HepG2 (cell line): Measurements from ENCODE around the gene IGFBP6. TPM values are rescaled to one million over a fixed set of nuclear protein-coding genes. Genes with fewer than 3 reads are reported as not detected.
A peak's percentile ranks its signal among the peaks of the same experiment; 100 is the strongest.

Experiments
- ATAC-seq: fragments of 200-7000 bp; cut with Tn5 transposase; 3 replicates; pipeline ENCODE4 v1.9.1; 2020; ENCODE audit warnings: mild to moderate bottlenecking, moderate library complexity
- BruUV-seq: library from RNA; stranded (reverse); fragments of 400-500 nt; replicated peaks from 2 replicates; lab custom pipeline; 2021; lab: Mats Ljungman, UMichigan
- CTCF ChIA-PET: fragments of 300-600 bp; formaldehyde crosslinking; extraction: SDS; loops from one replicate; lab custom pipeline; 2021; ENCODE audit warnings: low total read pairs, inconsistent platforms, low intra/inter-chr PET ratio; lab: Yijun Ruan, JAX
- POLR2A ChIA-PET: fragments of 350-600 bp; sonication (Branson Sonifier 250); formaldehyde crosslinking; loops from one replicate; lab custom pipeline; 2020; ENCODE audit warnings: antibody characterized with exemption, inconsistent platforms; lab: Yijun Ruan, JAX
- DNase-seq: peaks from one replicate; pipeline ENCODE4 v3.0.0-alpha.2; 2015; ENCODE audit warnings: low spot score
- FAIRE-seq: peaks from 3 replicates; lab custom pipeline; 2011; peaks lifted over from hg19 to GRCh38; lab: Jason Lieb, UNC
- H2AFZ ChIP-seq: one replicate; pipeline ENCODE4 v1.6.1; 2011; ENCODE audit warnings: low read length, inconsistent platforms
- H3K27ac ChIP-seq: fragments of 300-600 bp; 3 replicates; pipeline ENCODE4 v1.8.0; 2011; ENCODE audit warnings: mixed run types, mild to moderate bottlenecking, mixed read lengths, low read length, inconsistent platforms; ENCODE audit not compliant: insufficient read depth; ENCODE audit errors: extremely low read length
- H3K27me3 ChIP-seq, 2 experiments: fragments of 200-600 bp in 1 of 2; 2 replicates in 1 of 2; 3 replicates in 1 of 2; pipeline versions ENCODE4 v1.6.0 to v1.8.0; 2011; ENCODE audit warnings: low read length in 2 of 2, mild to moderate bottlenecking in 2 of 2, moderate library complexity in 2 of 2, inconsistent platforms in 1 of 2; ENCODE audit not compliant: insufficient read depth in 2 of 2, control insufficient read depth in 1 of 2
- H3K36me3 ChIP-seq, 2 experiments: fragments of 200-600 bp in 1 of 2; replicated peaks in 1 of 2; 2 replicates in 1 of 2; 3 replicates in 1 of 2; pipeline versions ENCODE4 v1.5.1 to v1.8.0; 2011; ENCODE audit warnings: low read length in 2 of 2, inconsistent platforms in 1 of 2; ENCODE audit not compliant: insufficient read depth in 2 of 2, control insufficient read depth in 1 of 2
- H3K4me1 ChIP-seq: 2 replicates; pipeline ENCODE4 v1.5.1; 2012; ENCODE audit warnings: low read length, inconsistent platforms; ENCODE audit not compliant: insufficient read depth
- H3K4me2 ChIP-seq: 2 replicates; pipeline ENCODE4 v1.6.0; 2011; ENCODE audit warnings: low read depth, low read length, inconsistent platforms
- H3K4me3 ChIP-seq, 3 experiments: fragments of 200-600 bp in 1 of 3; sonication (generic), shearing (Covaris generic) in 1 of 3; replicated peaks in 1 of 3; 2 replicates each; pipeline ENCODE4 v1.5.1; 2011 to 2016; ENCODE audit warnings: low read length in 3 of 3, inconsistent platforms in 2 of 3, low read depth in 2 of 3, mild to moderate bottlenecking in 2 of 3, control low read depth in 1 of 3, mixed read lengths in 1 of 3; ENCODE audit not compliant: insufficient read depth in 1 of 3
- H3K79me2 ChIP-seq: one replicate; pipeline ENCODE4 v1.6.1; 2011; ENCODE audit warnings: low read length, inconsistent platforms; ENCODE audit not compliant: insufficient read depth
- H3K9ac ChIP-seq: 2 replicates; pipeline ENCODE4 v1.6.0; 2011; ENCODE audit warnings: mild to moderate bottlenecking, low read depth, low read length, inconsistent platforms; ENCODE audit not compliant: insufficient read depth
- H3K9me3 ChIP-seq: 2 replicates; pipeline ENCODE4 v1.5.1; 2012; ENCODE audit warnings: mild to moderate bottlenecking, low read length
- H4K20me1 ChIP-seq: 2 replicates; pipeline ENCODE4 v1.6.0; 2011; ENCODE audit warnings: inconsistent platforms, mild to moderate bottlenecking, low read length, moderate library complexity; ENCODE audit not compliant: insufficient read depth
- ARNTL ChIP-seq: sonication (generic); formaldehyde crosslinking; IDR thresholded peaks from 2 replicates; pipeline ENCODE4 v1.4.0; 2020; ENCODE audit warnings: mild to moderate bottlenecking, missing genetic modification reagents
- IKZF5 ChIP-seq: IDR thresholded peaks from 2 replicates; pipeline ENCODE4 v1.6.1; 2018; ENCODE audit warnings: missing genetic modification reagents, mild to moderate bottlenecking, missing compliant biosample characterization
- KAT8 ChIP-seq: IDR thresholded peaks from 2 replicates; pipeline ENCODE4 v1.6.1; 2016; ENCODE audit warnings: missing genetic modification reagents, missing compliant biosample characterization
- LCORL ChIP-seq, 2 experiments: fragments of 450-650 bp in 1 of 2; sonication (generic) in 1 of 2; formaldehyde crosslinking in 1 of 2; IDR thresholded peaks; 2 replicates each; pipeline versions ENCODE4 v1.5.0 to v1.6.1; 2017 to 2020; ENCODE audit warnings: antibody characterized with exemption in 1 of 2, missing genetic modification reagents in 1 of 2
- MTF2 ChIP-seq: sonication (generic); formaldehyde crosslinking; IDR thresholded peaks from 2 replicates; pipeline ENCODE4 v1.5.0; 2020; ENCODE audit warnings: missing genetic modification reagents, borderline replicate concordance
- PHF20 ChIP-seq: sonication (generic); formaldehyde crosslinking; IDR thresholded peaks from 2 replicates; pipeline ENCODE4 v1.5.0; 2020; ENCODE audit warnings: mild to moderate bottlenecking, missing genetic modification reagents
- PHF21A ChIP-seq: sonication (generic); formaldehyde crosslinking; IDR thresholded peaks from 2 replicates; pipeline ENCODE4 v1.5.0; 2020; ENCODE audit warnings: mild to moderate bottlenecking, missing genetic modification reagents
- REST ChIP-seq, 2 experiments: IDR thresholded peaks; 2 replicates each; pipeline ENCODE4 v1.6.1; 2011 to 2012; ENCODE audit warnings: low read length in 2 of 2, borderline replicate concordance in 1 of 2, low read depth in 1 of 2, mild to moderate bottlenecking in 1 of 2, moderate library complexity in 1 of 2
- SP2 ChIP-seq: sonication (generic); formaldehyde crosslinking; IDR thresholded peaks from 2 replicates; pipeline ENCODE4 v1.5.1; 2020; ENCODE audit warnings: mild to moderate bottlenecking, missing genetic modification reagents
- TBX2 ChIP-seq: sonication (generic); formaldehyde crosslinking; IDR thresholded peaks from 2 replicates; pipeline ENCODE4 v1.5.0; 2020; ENCODE audit warnings: missing genetic modification reagents, mild to moderate bottlenecking, borderline replicate concordance
- THAP7 ChIP-seq: sonication (generic); formaldehyde crosslinking; IDR thresholded peaks from 2 replicates; pipeline ENCODE4 v1.8.1; 2023; ENCODE audit warnings: mild to moderate bottlenecking, missing genetic modification reagents
- ZKSCAN8 ChIP-seq: IDR thresholded peaks from 2 replicates; pipeline ENCODE4 v1.6.1; 2016; ENCODE audit warnings: borderline replicate concordance, missing genetic modification reagents, missing compliant biosample characterization
- ZNF460 ChIP-seq: sonication (generic); formaldehyde crosslinking; IDR thresholded peaks from 2 replicates; pipeline ENCODE4 v1.5.1; 2020; ENCODE audit warnings: missing genetic modification reagents, mild to moderate bottlenecking, borderline replicate concordance
- ZNF746 ChIP-seq: sonication (generic); formaldehyde crosslinking; IDR thresholded peaks from 2 replicates; pipeline ENCODE4 v1.8.0; 2022; ENCODE audit warnings: mild to moderate bottlenecking, missing genetic modification reagents
- ZNF747 ChIP-seq: sonication (generic); formaldehyde crosslinking; IDR thresholded peaks from 2 replicates; pipeline ENCODE4 v1.8.1; 2023; ENCODE audit warnings: missing genetic modification reagents, mild to moderate bottlenecking, borderline replicate concordance
- ZNF788 ChIP-seq: sonication (generic); formaldehyde crosslinking; IDR thresholded peaks from 2 replicates; pipeline ENCODE4 v1.5.0; 2020; ENCODE audit warnings: mild to moderate bottlenecking, missing genetic modification reagents, borderline replicate concordance
- ZSCAN31 ChIP-seq: sonication (generic); formaldehyde crosslinking; IDR thresholded peaks from 2 replicates; pipeline ENCODE4 v1.5.0; 2020; ENCODE audit warnings: low read depth, mild to moderate bottlenecking, missing genetic modification reagents
- WGBS: methylation state at CpG from one replicate; pipeline ENCODE4 v1.1.6; 2017; ENCODE audit warnings: low lambda C conversion rate; 5-methylcytosine and 5-hydroxymethylcytosine counted together
- in situ Hi-C: cut with HindIII; loops from 2 replicates; pipeline ENCODE4 v1.10.0; 2017; ENCODE audit warnings: low pct_unique_long_range_greater_than_20kb; ENCODE audit not compliant: extremely low pct_ligation_motif_present
- intact Hi-C: fragments of 100-400 bp; cut with micrococcal nuclease; formaldehyde crosslinking; loops from one replicate; pipeline ENCODE4 v1.10.0; 2022; ENCODE audit not compliant: unreplicated experiment
- polyA plus RNA-seq, 8 experiments: library from polyadenylated mRNA; depleted of rRNA in 3 of 8; stranded (reverse) in 7 of 8; unstranded in 1 of 8; fragments of >200 nt; fragmentation: Illumina TruSeq in 4 of 8; extraction: Trizol in 4 of 8; gene quantifications; 2 replicates each; pipeline versions ENCODE4 v1.2.1 to v1.2.3, GENCODE V29; 2011 to 2016; ENCODE audit warnings: low read depth in 4 of 8, missing spikeins in 1 of 8, mixed read lengths in 1 of 8; ENCODE audit not compliant: insufficient read depth in 1 of 8
- total RNA-seq, 5 experiments: library from RNA; depleted of rRNA; stranded (reverse); fragments of >200 nt; fragmentation: Illumina TruSeq; extraction: Trizol; gene quantifications; 2 replicates each; pipeline ENCODE4 v1.2.3, GENCODE V29; 2016; ENCODE audit warnings: low read depth in 1 of 5

The IGFBP6 gene
- total and polyA plus RNA-seq, 2 of the 13 experiments (the other 11 are each of a cell fraction or from before 2014, with no cell fraction given) = 3.9 to 25.2 TPM

GRCh38 chr12:53048780-53049401 lies 48.6 kb upstream of the IGFBP6 start:
- Histone ChIP-seq H3K79me2 (peaks cover 18% of the 10 kb centered on the region), H3K9ac (peak overlapping the region; percentile 77), H3K27ac (peak overlapping the region; percentile 89), H3K4me2 (peak overlapping the region; percentile 95), H3K9me3 (no peaks in the 10 kb centered on the region), H3K4me1 (peaks cover 79% of the 10 kb centered on the region), H2AFZ (no peak overlapping the region), H3K4me3 (peak overlapping the region; percentile 59 to 80 (median 74)), H3K36me3 (no peaks in the 10 kb centered on the region), H4K20me1 (no peaks in the 10 kb centered on the region), H3K27me3 (no peaks in the 10 kb centered on the region; a peak in 1 of 5 replicates)
- intact Hi-C loops (no loop called here), in situ Hi-C loops (no loop called here)
- peak; percentile 40 for DNase-seq
- no TSS peak for BruUV-seq
- 0% methylated on average over 6 of the region's 6 CpGs for WGBS
- peak; percentile 34 for FAIRE-seq
- peak; percentile 5 for ATAC-seq
- POLR2A ChIA-PET = interaction anchor here (0.7 to 8.3 kb wide), 16 partner anchors 9 to 246 kb away, joined by 3 to 83 read pairs (median 4); partner anchors contain the start of genes CSAD, EIF4B, IGFBP6 and KRT8
- CTCF ChIA-PET = no interaction called here
- TF ChIP-seq ZSCAN31 (CRISPR knock-in tag) (0 out of 2 replicates have a peak, but pooled peaks have one; percentile 32), ZNF460 (CRISPR knock-in tag) (no peak), ARNTL (CRISPR knock-in tag) (no peak), SP2 (CRISPR knock-in tag) (no peak), MTF2 (CRISPR knock-in tag) (no peak), KAT8 (CRISPR knock-in tag) (0 out of 2 replicates have a peak, but pooled peaks have one; percentile 2), PHF20 (CRISPR knock-in tag) (0 out of 2 replicates have a peak, but pooled peaks have one; percentile 2), THAP7 (peak; percentile 70; the same call in 1 of the 2 replicates), ZNF747 (CRISPR knock-in tag) (0 out of 2 replicates have a peak, but pooled peaks have one; percentile 38), ZNF788 (CRISPR knock-in tag) (peak; percentile 48; the same call in 1 of the 2 replicates), REST (IDR thresholded peaks at IDR 0.05; ENCODE audit: borderline replicate concordance in 1 of 2, low read depth in 1 of 2, low read length in 2 of 2) (peak in 1 of 2 experiments; percentile 81; a peak in 2 of 4 replicates), LCORL (IDR thresholded peaks at IDR 0.05) (no peak), LCORL (CRISPR knock-in tag; IDR thresholded peaks at IDR 0.05) (peak; percentile 39; the same call in 1 of the 2 replicates), ZNF746 (CRISPR knock-in tag) (peak; percentile 30; the same call in 1 of the 2 replicates), IKZF5 (CRISPR knock-in tag) (no peak), ZKSCAN8 (CRISPR knock-in tag) (0 out of 2 replicates have a peak, but pooled peaks have one; percentile 26), TBX2 (no peak; the same call in 1 of the 2 replicates), PHF21A (CRISPR knock-in tag) (peak; percentile 60; the same call in 1 of the 2 replicates)
